Measurements from ENCODE around the gene ARHGEF2.

- TF ChIP-seq CTCF (IDR thresholded peaks at IDR 0.05; ENCODE audit: insufficient read depth, low read length, poor library complexity, severe bottlenecking) (no peak), EZH2phosphoT487 (conservative IDR thresholded peaks at IDR 0.05; ENCODE audit: low read length) (no peak)
Measured at GRCh38 chr1:155911156-155912055, 66.9 kb downstream of the ARHGEF2 start, which contains the start of gene RIT1.

Data from SU-DHL-6 (cell line).